Panc1 (cell line): ENCODE results near the gene HLA-DPB1.

Experiments used
- POLR2AphosphoS5 ChIP-seq: IDR thresholded peaks from 2 replicates; pipeline ENCODE4 v1.6.1; 2012; ENCODE audit warnings: mild to moderate bottlenecking, low read depth, low read length, moderate library complexity
- REST ChIP-seq, 2 experiments: IDR thresholded peaks; 2 replicates each; pipeline ENCODE4 v1.6.1; 2011 to 2012; ENCODE audit warnings: low read depth in 2 of 2, control low read depth in 1 of 2, low read length in 1 of 2, mild to moderate bottlenecking in 1 of 2, moderate library complexity in 1 of 2; ENCODE audit not compliant: insufficient read depth in 1 of 2
- TCF7L2 ChIP-seq: IDR thresholded peaks from 2 replicates; pipeline ENCODE4 v1.6.1; 2011; ENCODE audit warnings: mild to moderate bottlenecking, low read depth, low read length, inconsistent platforms
- TF ChIP-seq, protein P1 (sequence below): fragments of 450-650 bp; IDR thresholded peaks from 2 replicates; pipeline ENCODE4 v1.5.1; 2017; ENCODE audit warnings: mild to moderate bottlenecking

- TF ChIP-seq, protein P1, sequence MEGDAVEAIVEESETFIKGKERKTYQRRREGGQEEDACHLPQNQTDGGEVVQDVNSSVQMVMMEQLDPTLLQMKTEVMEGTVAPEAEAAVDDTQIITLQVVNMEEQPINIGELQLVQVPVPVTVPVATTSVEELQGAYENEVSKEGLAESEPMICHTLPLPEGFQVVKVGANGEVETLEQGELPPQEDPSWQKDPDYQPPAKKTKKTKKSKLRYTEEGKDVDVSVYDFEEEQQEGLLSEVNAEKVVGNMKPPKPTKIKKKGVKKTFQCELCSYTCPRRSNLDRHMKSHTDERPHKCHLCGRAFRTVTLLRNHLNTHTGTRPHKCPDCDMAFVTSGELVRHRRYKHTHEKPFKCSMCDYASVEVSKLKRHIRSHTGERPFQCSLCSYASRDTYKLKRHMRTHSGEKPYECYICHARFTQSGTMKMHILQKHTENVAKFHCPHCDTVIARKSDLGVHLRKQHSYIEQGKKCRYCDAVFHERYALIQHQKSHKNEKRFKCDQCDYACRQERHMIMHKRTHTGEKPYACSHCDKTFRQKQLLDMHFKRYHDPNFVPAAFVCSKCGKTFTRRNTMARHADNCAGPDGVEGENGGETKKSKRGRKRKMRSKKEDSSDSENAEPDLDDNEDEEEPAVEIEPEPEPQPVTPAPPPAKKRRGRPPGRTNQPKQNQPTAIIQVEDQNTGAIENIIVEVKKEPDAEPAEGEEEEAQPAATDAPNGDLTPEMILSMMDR, result no peak
- TF ChIP-seq REST (IDR thresholded peaks at IDR 0.05; ENCODE audit: insufficient read depth in 1 of 2, low read depth in 2 of 2, low read length in 1 of 2) (no peak), POLR2AphosphoS5 (no peak), TCF7L2 (no peak)
Observed at GRCh38 chr6:33065312-33065711, 10.5 kb upstream of the HLA-DPB1 start.
